H9 (cell line): Measurements from ENCODE around the gene LEPR. TPM values are rescaled to one million over a fixed set of nuclear protein-coding genes. Genes with fewer than 3 reads are reported as not detected.

Experiments used
- DNase-seq: peaks from one replicate; pipeline ENCODE4 v3.0.0-alpha.2; 2017
- H2AFZ ChIP-seq: one replicate; pipeline ENCODE4 v1.6.1; 2013; ENCODE audit warnings: mild to moderate bottlenecking, low read length, control low read depth, moderate library complexity
- H2AK5ac ChIP-seq: 2 replicates; pipeline ENCODE4 v1.6.1; 2013; ENCODE audit warnings: low read length, control low read depth, mixed read lengths; ENCODE audit not compliant: insufficient read length
- H2BK120ac ChIP-seq: one replicate; pipeline ENCODE4 v1.6.1; 2013; ENCODE audit warnings: low read depth, mild to moderate bottlenecking, low read length, control low read depth, inconsistent platforms; ENCODE audit not compliant: poor library complexity, severe bottlenecking
- H2BK12ac ChIP-seq: 2 replicates; pipeline ENCODE4 v1.6.1; 2013; ENCODE audit warnings: low read length, control low read depth, mixed read lengths, low read depth; ENCODE audit not compliant: insufficient read length
- H2BK15ac ChIP-seq: 2 replicates; pipeline ENCODE4 v1.6.1; 2013; ENCODE audit warnings: low read depth, low read length, control low read depth
- H2BK20ac ChIP-seq: one replicate; pipeline ENCODE4 v1.6.1; 2013; ENCODE audit warnings: low read depth, mild to moderate bottlenecking, low read length, control low read depth, inconsistent platforms; ENCODE audit not compliant: poor library complexity, severe bottlenecking
- H2BK5ac ChIP-seq: 2 replicates; pipeline ENCODE4 v1.6.1; 2013; ENCODE audit warnings: low read length, control low read depth, mixed read lengths; ENCODE audit not compliant: insufficient read length
- H3K14ac ChIP-seq: 2 replicates; pipeline ENCODE4 v1.6.1; 2013; ENCODE audit warnings: low read length, control low read depth; ENCODE audit not compliant: insufficient read depth
- H3K18ac ChIP-seq: 2 replicates; pipeline ENCODE4 v1.6.1; 2013; ENCODE audit warnings: low read depth, mild to moderate bottlenecking, mixed read lengths, low read length, control low read depth; ENCODE audit not compliant: insufficient read length
- H3K23ac ChIP-seq: 2 replicates; pipeline ENCODE4 v1.6.1; 2013; ENCODE audit warnings: low read length, control low read depth, mixed read lengths, low read depth; ENCODE audit not compliant: insufficient read length
- H3K23me2 ChIP-seq: 2 replicates; pipeline ENCODE4 v1.6.1; 2013; ENCODE audit warnings: low read depth, mild to moderate bottlenecking, mixed read lengths, low read length, control low read depth; ENCODE audit not compliant: insufficient read length, poor library complexity, severe bottlenecking
- H3K27ac ChIP-seq: 2 replicates; pipeline ENCODE4 v1.5.1; 2013; ENCODE audit warnings: low read length, control low read depth, mixed read lengths, low read depth; ENCODE audit not compliant: insufficient read length
- H3K27me3 ChIP-seq: 2 replicates; pipeline ENCODE4 v1.6.1; 2013; ENCODE audit warnings: low read length, control low read depth, inconsistent platforms; ENCODE audit not compliant: insufficient read depth
- H3K4ac ChIP-seq: 2 replicates; pipeline ENCODE4 v1.6.1; 2013; ENCODE audit warnings: low read depth, mild to moderate bottlenecking, control low read depth, inconsistent platforms, low read length, moderate library complexity
- H3K4me1 ChIP-seq: 2 replicates; pipeline ENCODE4 v1.6.1; 2013; ENCODE audit warnings: low read length, control low read depth, inconsistent platforms; ENCODE audit not compliant: insufficient read depth
- H3K4me2 ChIP-seq: 2 replicates; pipeline ENCODE4 v1.6.1; 2013; ENCODE audit warnings: low read length, control low read depth, mixed read lengths; ENCODE audit not compliant: insufficient read length, insufficient read depth
- H3K56ac ChIP-seq: 2 replicates; pipeline ENCODE4 v1.6.1; 2013; ENCODE audit warnings: low read depth, mild to moderate bottlenecking, mixed read lengths, low read length, control low read depth; ENCODE audit not compliant: insufficient read length
- H3K79me1 ChIP-seq: 2 replicates; pipeline ENCODE4 v1.6.1; 2013; ENCODE audit warnings: low read depth, mild to moderate bottlenecking, moderate library complexity, low read length, control low read depth, inconsistent platforms; ENCODE audit not compliant: insufficient read depth, poor library complexity, severe bottlenecking
- H3K79me2 ChIP-seq: 2 replicates; pipeline ENCODE4 v1.6.1; 2013; ENCODE audit warnings: low read length, control low read depth, inconsistent platforms; ENCODE audit not compliant: insufficient read depth
- H3K9ac ChIP-seq: 2 replicates; pipeline ENCODE4 v1.6.1; 2013; ENCODE audit warnings: low read length, control low read depth, mixed read lengths; ENCODE audit not compliant: insufficient read length; ENCODE audit errors: extremely low read depth
- H3K9me3 ChIP-seq: one replicate; pipeline ENCODE4 v1.6.1; 2013; ENCODE audit warnings: low read depth, low read length, inconsistent platforms; ENCODE audit not compliant: control insufficient read depth
- H3T11ph ChIP-seq: one replicate; pipeline ENCODE4 v1.6.1; 2013; ENCODE audit warnings: mild to moderate bottlenecking, low read length, control low read depth, inconsistent platforms
- H4K20me1 ChIP-seq: one replicate; pipeline ENCODE4 v1.6.1; 2013; ENCODE audit not compliant: control insufficient read depth, insufficient read length, insufficient read depth
- H4K5ac ChIP-seq: 2 replicates; pipeline ENCODE4 v1.6.1; 2013; ENCODE audit warnings: low read depth, mild to moderate bottlenecking, mixed read lengths, low read length, control low read depth; ENCODE audit not compliant: insufficient read length
- H4K8ac ChIP-seq: replicated peaks from 2 replicates; pipeline ENCODE4 v1.6.1; 2013; ENCODE audit warnings: low read length, control low read depth, mixed read lengths, low read depth; ENCODE audit not compliant: insufficient read length
- H4K91ac ChIP-seq: 2 replicates; pipeline ENCODE4 v1.6.1; 2013; ENCODE audit warnings: low read depth, mild to moderate bottlenecking, moderate library complexity, mixed read lengths, low read length, control low read depth; ENCODE audit not compliant: insufficient read length
- H3K27ac Mint-ChIP-seq, 3 experiments: 2 replicates in 2 of 3; 3 replicates in 1 of 3; pipeline ENCODE4 v1.8.0; 2020 to 2021; ENCODE audit warnings: mixed read lengths in 3 of 3, mild to moderate bottlenecking in 1 of 3, moderate library complexity in 1 of 3
- H3K27me3 Mint-ChIP-seq: 2 replicates; pipeline ENCODE4 v1.8.0; 2021; ENCODE audit warnings: low read depth, mild to moderate bottlenecking, moderate library complexity, mixed read lengths
- H3K36me3 Mint-ChIP-seq, 3 experiments: 2 replicates in 2 of 3; 3 replicates in 1 of 3; pipeline ENCODE4 v1.8.0; 2020 to 2021; ENCODE audit warnings: low read depth in 3 of 3, mixed read lengths in 3 of 3; ENCODE audit not compliant: insufficient read depth in 1 of 3
- H3K4me1 Mint-ChIP-seq, 2 experiments: 2 replicates each; pipeline ENCODE4 v1.8.0; 2020; ENCODE audit warnings: mixed read lengths in 2 of 2
- H3K4me3 Mint-ChIP-seq, 2 experiments: 2 replicates in 1 of 2; 3 replicates in 1 of 2; pipeline ENCODE4 v1.8.0; 2020 to 2021; ENCODE audit warnings: mild to moderate bottlenecking in 2 of 2, mixed read lengths in 2 of 2, moderate library complexity in 1 of 2
- H3K9me3 Mint-ChIP-seq, 2 experiments: 2 replicates in 1 of 2; 3 replicates in 1 of 2; pipeline ENCODE4 v1.8.0; 2020; ENCODE audit warnings: mild to moderate bottlenecking in 2 of 2, mixed read lengths in 2 of 2, moderate library complexity in 1 of 2
- WGBS: extraction: QIAGEN DNeasy Blood & Tissue Kit; methylation state at CpG from one replicate; pipeline ENCODE4 v1.1.7; 2013; ENCODE audit warnings: missing lambda C conversion rate, low lambda C conversion rate, mixed read lengths; ENCODE audit not compliant: insufficient read length; ENCODE audit errors: extremely low coverage; 5-methylcytosine and 5-hydroxymethylcytosine counted together
- total RNA-seq: library from RNA; stranded (reverse); gene quantifications from 2 replicates; pipeline ENCODE4 v1.2.1, GENCODE V29; 2021
- TF ChIP-seq, protein P1 (sequence below): fragments of 200-600 bp; sonication (generic); conservative IDR thresholded peaks from 3 replicates; pipeline ENCODE4 v1.8.0; 2021; ENCODE audit warnings: antibody characterized with exemption, mild to moderate bottlenecking

The LEPR gene
- total RNA-seq, 1 experiment from 2014 or later = 3.3 TPM

DNA sequence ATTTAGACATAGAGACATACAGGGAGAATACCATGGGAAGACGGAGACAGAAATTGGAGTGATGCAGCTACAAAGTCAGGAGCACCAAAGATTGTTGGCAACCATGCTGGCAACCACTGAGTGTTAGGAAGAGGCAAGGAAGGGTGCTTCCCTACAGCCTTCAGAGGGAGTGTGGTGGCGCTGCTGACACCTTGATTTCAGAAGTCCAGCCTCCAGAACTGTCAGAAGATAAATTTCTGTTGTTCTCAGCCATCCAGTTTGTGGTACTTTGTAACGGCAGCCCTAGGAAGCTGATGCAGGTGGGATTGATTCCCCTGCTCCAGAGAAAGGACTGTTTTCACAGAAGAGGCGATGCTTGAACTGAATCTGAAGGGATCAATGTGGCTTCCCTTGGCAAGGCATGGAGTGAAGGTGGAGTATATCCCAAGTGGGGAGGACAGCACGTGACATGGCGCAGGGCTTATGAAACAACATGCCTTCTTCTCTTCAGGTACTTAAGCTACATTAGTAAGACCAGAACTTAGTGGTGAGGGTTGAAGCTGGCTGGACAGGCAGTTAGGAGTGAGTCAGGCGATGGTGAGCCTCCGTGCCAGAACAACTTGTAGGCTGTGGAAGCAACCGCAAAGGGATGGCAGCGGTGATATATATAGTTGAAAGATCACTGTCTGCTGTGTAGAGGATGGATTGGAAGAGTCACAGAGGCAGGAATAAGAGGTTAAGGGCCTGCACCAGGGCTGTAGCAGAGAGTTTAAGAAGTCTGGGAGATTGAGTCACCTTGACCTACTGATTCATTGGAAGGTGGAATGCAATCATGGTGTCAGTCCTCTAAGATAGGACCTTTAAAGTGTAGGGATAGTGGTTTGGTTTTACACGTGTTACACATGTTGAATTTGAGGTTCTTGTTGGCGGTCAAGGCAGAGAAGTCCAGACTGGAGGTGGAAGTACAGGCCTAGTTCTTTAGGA, 2.1 kb downstream of the LEPR start:
- Histone ChIP-seq H4K8ac (no peak overlapping the region), H2AFZ (no peak overlapping the region), H3K4ac (no peak overlapping the region), H3K27ac (no peak overlapping the region), H3K23ac (no peak overlapping the region), H3K79me2 (peaks cover 10% of the 10 kb centered on the region; the same call in 1 of the 2 replicates), H3K9ac (no peak overlapping the region), H3K27me3 (no peaks in the 10 kb centered on the region), H3K14ac (no peak overlapping the region), H3T11ph (no peak overlapping the region), H3K56ac (no peak overlapping the region), H4K91ac (no peak overlapping the region), H2BK12ac (no peak overlapping the region), H3K79me1 (peaks cover 4% of the 10 kb centered on the region), H3K4me2 (no peak overlapping the region), H3K18ac (no peak overlapping the region), H2BK5ac (no peak overlapping the region), H3K9me3 (no peaks in the 10 kb centered on the region), H3K4me1 (peaks cover 7% of the 10 kb centered on the region; the same call in 1 of the 2 replicates), H3K23me2 (peaks cover 9% of the 10 kb centered on the region), H2BK20ac (no peak overlapping the region), H2AK5ac (no peak overlapping the region), H4K5ac (no peak overlapping the region), H2BK120ac (no peak overlapping the region), H2BK15ac (no peak overlapping the region), H4K20me1 (no peaks in the 10 kb centered on the region)
- Mint-ChIP-seq H3K27me3 (no peaks in the 10 kb centered on the region), H3K36me3 (peaks cover 9 to 35% (median 14%) of the 10 kb centered on the region in 3 experiments; a peak in 6 of 7 replicates), H3K27ac (no peak overlapping the region), H3K4me3 (no peak overlapping the region), H3K4me1 (peaks cover 32 to 48% of the 10 kb centered on the region in 2 experiments), H3K9me3 (no peaks in the 10 kb centered on the region; a peak in 1 of 5 replicates)
- DNase-seq = no peak
- no CpG with 5 or more reads among the region's 12 CpGs for WGBS
- TF ChIP-seq, protein P1, sequence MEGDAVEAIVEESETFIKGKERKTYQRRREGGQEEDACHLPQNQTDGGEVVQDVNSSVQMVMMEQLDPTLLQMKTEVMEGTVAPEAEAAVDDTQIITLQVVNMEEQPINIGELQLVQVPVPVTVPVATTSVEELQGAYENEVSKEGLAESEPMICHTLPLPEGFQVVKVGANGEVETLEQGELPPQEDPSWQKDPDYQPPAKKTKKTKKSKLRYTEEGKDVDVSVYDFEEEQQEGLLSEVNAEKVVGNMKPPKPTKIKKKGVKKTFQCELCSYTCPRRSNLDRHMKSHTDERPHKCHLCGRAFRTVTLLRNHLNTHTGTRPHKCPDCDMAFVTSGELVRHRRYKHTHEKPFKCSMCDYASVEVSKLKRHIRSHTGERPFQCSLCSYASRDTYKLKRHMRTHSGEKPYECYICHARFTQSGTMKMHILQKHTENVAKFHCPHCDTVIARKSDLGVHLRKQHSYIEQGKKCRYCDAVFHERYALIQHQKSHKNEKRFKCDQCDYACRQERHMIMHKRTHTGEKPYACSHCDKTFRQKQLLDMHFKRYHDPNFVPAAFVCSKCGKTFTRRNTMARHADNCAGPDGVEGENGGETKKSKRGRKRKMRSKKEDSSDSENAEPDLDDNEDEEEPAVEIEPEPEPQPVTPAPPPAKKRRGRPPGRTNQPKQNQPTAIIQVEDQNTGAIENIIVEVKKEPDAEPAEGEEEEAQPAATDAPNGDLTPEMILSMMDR = no peak
